Liver (tissue), 3 donors: ENCODE results near the gene LRRC9.

Experiments used
- EGR1 ChIP-seq, 2 donors: IDR thresholded peaks; 2 replicates each; pipeline ENCODE4 v1.6.1; 2016 to 2018; ENCODE audit warnings: antibody characterized with exemption in 2 of 2, low read depth in 2 of 2
- FOXA1 ChIP-seq: IDR thresholded peaks from 2 replicates; pipeline ENCODE4 v1.6.1; 2016; ENCODE audit warnings: antibody characterized with exemption
- GABPA ChIP-seq, 2 donors: IDR thresholded peaks in 1 of 2; conservative IDR thresholded peaks in 1 of 2; 2 replicates each; pipeline ENCODE4 v1.6.1; 2016; ENCODE audit warnings: antibody characterized with exemption in 2 of 2, mild to moderate bottlenecking in 1 of 2, moderate library complexity in 1 of 2
- HNF4G ChIP-seq: IDR thresholded peaks from 2 replicates; pipeline ENCODE4 v1.6.1; 2016; ENCODE audit warnings: antibody characterized with exemption
- JUND ChIP-seq, 2 donors: IDR thresholded peaks; 2 replicates each; pipeline ENCODE4 v1.6.1; 2016; ENCODE audit warnings: antibody characterized with exemption in 2 of 2
- NR2F2 ChIP-seq: IDR thresholded peaks from 2 replicates; pipeline ENCODE4 v1.6.1; 2016; ENCODE audit warnings: antibody characterized with exemption
- RXRA ChIP-seq, 2 donors: IDR thresholded peaks; 2 replicates each; pipeline ENCODE4 v1.6.1; 2017 to 2018; ENCODE audit warnings: antibody characterized with exemption in 2 of 2, mild to moderate bottlenecking in 1 of 2
- SP1 ChIP-seq: IDR thresholded peaks from 2 replicates; pipeline ENCODE4 v1.6.1; 2018; ENCODE audit warnings: antibody characterized with exemption, mild to moderate bottlenecking
- YY1 ChIP-seq: IDR thresholded peaks from 2 replicates; pipeline ENCODE4 v1.6.1; 2016; ENCODE audit warnings: antibody characterized with exemption, mild to moderate bottlenecking
- TF ChIP-seq, protein P1 (sequence below): fragments of 150-350 bp; IDR thresholded peaks from 2 replicates; pipeline ENCODE4 v1.5.1; 2017; ENCODE audit warnings: improper control_type of control experiment, low read depth, low read length; ENCODE audit not compliant: missing input control
- TF ChIP-seq, protein P2 (sequence below): IDR thresholded peaks from 2 replicates; pipeline ENCODE4 v1.6.1; 2016; ENCODE audit warnings: antibody characterized with exemption
- TF ChIP-seq, protein P3 (sequence below): IDR thresholded peaks from 2 replicates; pipeline ENCODE4 v1.6.1; 2016; ENCODE audit warnings: antibody characterized with exemption
- TF ChIP-seq, protein P4 (sequence below): IDR thresholded peaks from 2 replicates; pipeline ENCODE4 v1.6.1; 2016; ENCODE audit warnings: antibody characterized with exemption
- TF ChIP-seq, protein P5 (sequence below): IDR thresholded peaks from 2 replicates; pipeline ENCODE4 v1.6.1; 2016; ENCODE audit warnings: antibody characterized with exemption, mild to moderate bottlenecking
- donor health status: healthy.
- donor health status: healthy.

DNA sequence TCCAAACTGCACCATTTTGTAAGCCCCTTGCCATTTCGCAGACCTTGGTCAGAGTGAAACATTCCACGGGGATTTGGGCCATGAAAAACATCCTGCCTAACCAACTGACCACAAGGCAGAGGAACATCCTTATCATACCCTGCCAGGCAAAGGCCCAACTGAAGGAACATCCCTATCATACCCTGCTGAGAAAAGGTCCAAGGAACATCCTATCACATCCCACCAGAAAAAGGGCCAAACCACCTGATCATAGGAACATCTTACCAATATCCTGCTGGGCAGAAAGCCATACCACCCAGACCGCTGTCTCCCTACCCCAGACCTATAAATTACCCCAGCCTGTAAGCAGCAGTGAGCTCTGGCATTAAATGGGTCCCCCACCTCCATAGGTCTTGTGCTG is 19.4 kb upstream of the LRRC9 start:
- TF ChIP-seq, protein P1, sequence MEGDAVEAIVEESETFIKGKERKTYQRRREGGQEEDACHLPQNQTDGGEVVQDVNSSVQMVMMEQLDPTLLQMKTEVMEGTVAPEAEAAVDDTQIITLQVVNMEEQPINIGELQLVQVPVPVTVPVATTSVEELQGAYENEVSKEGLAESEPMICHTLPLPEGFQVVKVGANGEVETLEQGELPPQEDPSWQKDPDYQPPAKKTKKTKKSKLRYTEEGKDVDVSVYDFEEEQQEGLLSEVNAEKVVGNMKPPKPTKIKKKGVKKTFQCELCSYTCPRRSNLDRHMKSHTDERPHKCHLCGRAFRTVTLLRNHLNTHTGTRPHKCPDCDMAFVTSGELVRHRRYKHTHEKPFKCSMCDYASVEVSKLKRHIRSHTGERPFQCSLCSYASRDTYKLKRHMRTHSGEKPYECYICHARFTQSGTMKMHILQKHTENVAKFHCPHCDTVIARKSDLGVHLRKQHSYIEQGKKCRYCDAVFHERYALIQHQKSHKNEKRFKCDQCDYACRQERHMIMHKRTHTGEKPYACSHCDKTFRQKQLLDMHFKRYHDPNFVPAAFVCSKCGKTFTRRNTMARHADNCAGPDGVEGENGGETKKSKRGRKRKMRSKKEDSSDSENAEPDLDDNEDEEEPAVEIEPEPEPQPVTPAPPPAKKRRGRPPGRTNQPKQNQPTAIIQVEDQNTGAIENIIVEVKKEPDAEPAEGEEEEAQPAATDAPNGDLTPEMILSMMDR, result no peak
- TF ChIP-seq, protein P2, sequence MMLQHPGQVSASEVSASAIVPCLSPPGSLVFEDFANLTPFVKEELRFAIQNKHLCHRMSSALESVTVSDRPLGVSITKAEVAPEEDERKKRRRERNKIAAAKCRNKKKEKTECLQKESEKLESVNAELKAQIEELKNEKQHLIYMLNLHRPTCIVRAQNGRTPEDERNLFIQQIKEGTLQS, result no peak
- TF ChIP-seq, protein P3, sequence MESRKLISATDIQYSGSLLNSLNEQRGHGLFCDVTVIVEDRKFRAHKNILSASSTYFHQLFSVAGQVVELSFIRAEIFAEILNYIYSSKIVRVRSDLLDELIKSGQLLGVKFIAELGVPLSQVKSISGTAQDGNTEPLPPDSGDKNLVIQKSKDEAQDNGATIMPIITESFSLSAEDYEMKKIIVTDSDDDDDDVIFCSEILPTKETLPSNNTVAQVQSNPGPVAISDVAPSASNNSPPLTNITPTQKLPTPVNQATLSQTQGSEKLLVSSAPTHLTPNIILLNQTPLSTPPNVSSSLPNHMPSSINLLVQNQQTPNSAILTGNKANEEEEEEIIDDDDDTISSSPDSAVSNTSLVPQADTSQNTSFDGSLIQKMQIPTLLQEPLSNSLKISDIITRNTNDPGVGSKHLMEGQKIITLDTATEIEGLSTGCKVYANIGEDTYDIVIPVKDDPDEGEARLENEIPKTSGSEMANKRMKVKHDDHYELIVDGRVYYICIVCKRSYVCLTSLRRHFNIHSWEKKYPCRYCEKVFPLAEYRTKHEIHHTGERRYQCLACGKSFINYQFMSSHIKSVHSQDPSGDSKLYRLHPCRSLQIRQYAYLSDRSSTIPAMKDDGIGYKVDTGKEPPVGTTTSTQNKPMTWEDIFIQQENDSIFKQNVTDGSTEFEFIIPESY, result no peak
- TF ChIP-seq YY1 (no peak), NR2F2 (no peak), GABPA (IDR thresholded peaks at IDR 0.05 in 1 of 2, conservative IDR thresholded peaks at IDR 0.05 in 1 of 2) (no peak), JUND (IDR thresholded peaks at IDR 0.05) (no peak), HNF4G (no peak), SP1 (no peak), RXRA (IDR thresholded peaks at IDR 0.05) (no peak), FOXA1 (no peak), EGR1 (IDR thresholded peaks at IDR 0.05; ENCODE audit: low read depth in 2 of 2) (no peak)
- TF ChIP-seq, protein P4, sequence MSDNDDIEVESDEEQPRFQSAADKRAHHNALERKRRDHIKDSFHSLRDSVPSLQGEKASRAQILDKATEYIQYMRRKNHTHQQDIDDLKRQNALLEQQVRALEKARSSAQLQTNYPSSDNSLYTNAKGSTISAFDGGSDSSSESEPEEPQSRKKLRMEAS, result no peak
- TF ChIP-seq, protein P5, sequence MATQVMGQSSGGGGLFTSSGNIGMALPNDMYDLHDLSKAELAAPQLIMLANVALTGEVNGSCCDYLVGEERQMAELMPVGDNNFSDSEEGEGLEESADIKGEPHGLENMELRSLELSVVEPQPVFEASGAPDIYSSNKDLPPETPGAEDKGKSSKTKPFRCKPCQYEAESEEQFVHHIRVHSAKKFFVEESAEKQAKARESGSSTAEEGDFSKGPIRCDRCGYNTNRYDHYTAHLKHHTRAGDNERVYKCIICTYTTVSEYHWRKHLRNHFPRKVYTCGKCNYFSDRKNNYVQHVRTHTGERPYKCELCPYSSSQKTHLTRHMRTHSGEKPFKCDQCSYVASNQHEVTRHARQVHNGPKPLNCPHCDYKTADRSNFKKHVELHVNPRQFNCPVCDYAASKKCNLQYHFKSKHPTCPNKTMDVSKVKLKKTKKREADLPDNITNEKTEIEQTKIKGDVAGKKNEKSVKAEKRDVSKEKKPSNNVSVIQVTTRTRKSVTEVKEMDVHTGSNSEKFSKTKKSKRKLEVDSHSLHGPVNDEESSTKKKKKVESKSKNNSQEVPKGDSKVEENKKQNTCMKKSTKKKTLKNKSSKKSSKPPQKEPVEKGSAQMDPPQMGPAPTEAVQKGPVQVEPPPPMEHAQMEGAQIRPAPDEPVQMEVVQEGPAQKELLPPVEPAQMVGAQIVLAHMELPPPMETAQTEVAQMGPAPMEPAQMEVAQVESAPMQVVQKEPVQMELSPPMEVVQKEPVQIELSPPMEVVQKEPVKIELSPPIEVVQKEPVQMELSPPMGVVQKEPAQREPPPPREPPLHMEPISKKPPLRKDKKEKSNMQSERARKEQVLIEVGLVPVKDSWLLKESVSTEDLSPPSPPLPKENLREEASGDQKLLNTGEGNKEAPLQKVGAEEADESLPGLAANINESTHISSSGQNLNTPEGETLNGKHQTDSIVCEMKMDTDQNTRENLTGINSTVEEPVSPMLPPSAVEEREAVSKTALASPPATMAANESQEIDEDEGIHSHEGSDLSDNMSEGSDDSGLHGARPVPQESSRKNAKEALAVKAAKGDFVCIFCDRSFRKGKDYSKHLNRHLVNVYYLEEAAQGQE, result no peak
